8988T (cell line): ENCODE results near the gene SAMHD1.

Source experiments
- DNase-seq: peaks from one replicate; pipeline ENCODE4 v3.0.0; 2011

The SAMHD1 gene

GRCh38 chr20:36871640-36872570 is 79.6 kb downstream of the SAMHD1 start:
- DNase-seq, result no peak

- no peak for DNase-seq
These were observed 84.6 kb downstream of the SAMHD1 start for GRCh38 chr20:36866681-36867495.

- no peak for DNase-seq
These were observed 85.3 kb downstream of the SAMHD1 start for GRCh38 chr20:36866164-36866563.

- DNase-seq, result no peak
These were observed 85.7 kb downstream of the SAMHD1 start for GRCh38 chr20:36865861-36866149.

- no peak for DNase-seq
These were observed 86.2 kb downstream of the SAMHD1 start for GRCh38 chr20:36865076-36865860.

- DNase-seq, result peak; percentile 94
These were observed 88.4 kb downstream of the SAMHD1 start for GRCh38 chr20:36862857-36863668.

- DNase-seq, result peak; percentile 92
These were observed 89.4 kb downstream of the SAMHD1 start for GRCh38 chr20:36861875-36862801.

GRCh38 chr20:36861625-36861874 is 90.0 kb downstream of the SAMHD1 start:
- DNase-seq, result no peak

GRCh38 chr20:36860811-36861624 is 90.5 kb downstream of the SAMHD1 start:
- DNase-seq, result no peak

GRCh38 chr20:36860339-36860738 is 91.2 kb downstream of the SAMHD1 start:
- no peak for DNase-seq

GRCh38 chr20:36859700-36860330 is 91.7 kb downstream of the SAMHD1 start:
- DNase-seq, result no peak

GRCh38 chr20:36859282-36859555 is 92.3 kb downstream of the SAMHD1 start:
- DNase-seq, result no peak

- DNase-seq, result no peak
These were observed 94.5 kb downstream of the SAMHD1 start for GRCh38 chr20:36856691-36857635.

GRCh38 chr20:36856195-36856594 is 95.3 kb downstream of the SAMHD1 start:
- no peak for DNase-seq

- no peak for DNase-seq
These were observed 96.3 kb downstream of the SAMHD1 start for GRCh38 chr20:36855241-36855657.

GRCh38 chr20:36854348-36855240 is 96.9 kb downstream of the SAMHD1 start:
- DNase-seq, result no peak

- DNase-seq, result no peak
These were observed 99.3 kb downstream of the SAMHD1 start for GRCh38 chr20:36852187-36852586.

- DNase-seq, result no peak
These were observed 100.0 kb downstream of the SAMHD1 start for GRCh38 chr20:36851490-36851889.
